Tibial nerve (tissue), 4 donors: Measurements from ENCODE around the gene DNAJC5G.

Experiments
- EP300 ChIP-seq, 2 donors: sonication (generic); formaldehyde crosslinking; IDR thresholded peaks; one replicate each; pipeline ENCODE4 v1.6.1; 2017; ENCODE audit warnings: antibody characterized with exemption in 2 of 2, mild to moderate bottlenecking in 1 of 2
- POLR2A ChIP-seq, 2 donors: fragments of 450-650 bp; IDR thresholded peaks; one replicate each; pipeline ENCODE4 v1.6.1; 2017; ENCODE audit warnings: antibody characterized with exemption in 2 of 2, mild to moderate bottlenecking in 2 of 2, moderate library complexity in 2 of 2
- TF ChIP-seq, protein P1 (sequence below), 5 experiments: fragments of 200-600 bp in 3 of 5; fragments of 450-650 bp in 2 of 5; sonication (generic) in 3 of 5; IDR thresholded peaks; one replicate each; pipeline ENCODE4 v1.5.1; 2016 to 2019; ENCODE audit warnings: antibody characterized with exemption in 5 of 5, mild to moderate bottlenecking in 3 of 5, moderate library complexity in 2 of 5

DNA sequence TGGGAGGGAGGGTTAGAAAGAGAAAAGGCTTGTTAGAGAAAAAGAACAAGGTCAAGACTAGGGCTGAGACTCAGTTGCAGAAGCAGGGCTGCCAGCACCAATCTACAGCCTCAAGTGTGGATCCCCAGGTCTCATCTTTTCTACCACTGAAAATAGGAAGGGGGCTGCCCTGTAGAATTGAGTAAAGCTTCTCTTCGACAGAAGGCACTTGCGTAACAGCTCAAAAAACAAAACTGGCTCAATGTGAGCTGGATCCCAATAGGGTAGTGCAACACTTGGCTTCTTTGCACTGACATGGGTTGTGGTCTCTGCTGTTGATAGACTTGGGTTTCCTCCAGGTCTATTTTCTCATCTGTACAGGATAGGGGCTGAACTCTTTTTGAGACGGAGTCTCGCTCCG, 49.5 kb downstream of the DNAJC5G start:
- TF ChIP-seq EP300 (IDR thresholded peaks at IDR 0.05) (no peak), POLR2A (IDR thresholded peaks at IDR 0.05) (no peak)
- TF ChIP-seq, protein P1, sequence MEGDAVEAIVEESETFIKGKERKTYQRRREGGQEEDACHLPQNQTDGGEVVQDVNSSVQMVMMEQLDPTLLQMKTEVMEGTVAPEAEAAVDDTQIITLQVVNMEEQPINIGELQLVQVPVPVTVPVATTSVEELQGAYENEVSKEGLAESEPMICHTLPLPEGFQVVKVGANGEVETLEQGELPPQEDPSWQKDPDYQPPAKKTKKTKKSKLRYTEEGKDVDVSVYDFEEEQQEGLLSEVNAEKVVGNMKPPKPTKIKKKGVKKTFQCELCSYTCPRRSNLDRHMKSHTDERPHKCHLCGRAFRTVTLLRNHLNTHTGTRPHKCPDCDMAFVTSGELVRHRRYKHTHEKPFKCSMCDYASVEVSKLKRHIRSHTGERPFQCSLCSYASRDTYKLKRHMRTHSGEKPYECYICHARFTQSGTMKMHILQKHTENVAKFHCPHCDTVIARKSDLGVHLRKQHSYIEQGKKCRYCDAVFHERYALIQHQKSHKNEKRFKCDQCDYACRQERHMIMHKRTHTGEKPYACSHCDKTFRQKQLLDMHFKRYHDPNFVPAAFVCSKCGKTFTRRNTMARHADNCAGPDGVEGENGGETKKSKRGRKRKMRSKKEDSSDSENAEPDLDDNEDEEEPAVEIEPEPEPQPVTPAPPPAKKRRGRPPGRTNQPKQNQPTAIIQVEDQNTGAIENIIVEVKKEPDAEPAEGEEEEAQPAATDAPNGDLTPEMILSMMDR (IDR thresholded peaks at IDR 0.05) = no peak
